Suprapubic skin (tissue), 3 donors: ENCODE measurements around the gene COL28A1.

Source experiments
- CTCF ChIP-seq, 2 donors: fragments of 200-600 bp in 1 of 2; fragments of 450-650 bp in 1 of 2; sonication (generic) in 1 of 2; IDR thresholded peaks; one replicate each; pipeline ENCODE4 v1.5.1; 2016 to 2019; ENCODE audit warnings: antibody characterized with exemption in 2 of 2, mild to moderate bottlenecking in 1 of 2, moderate library complexity in 1 of 2
- POLR2A ChIP-seq, 2 donors: fragments of 450-650 bp; IDR thresholded peaks; one replicate each; pipeline ENCODE4 v1.6.1; 2017; ENCODE audit warnings: antibody characterized with exemption in 2 of 2, mild to moderate bottlenecking in 2 of 2, moderate library complexity in 2 of 2

- TF ChIP-seq POLR2A (IDR thresholded peaks at IDR 0.05) (no peak), CTCF (IDR thresholded peaks at IDR 0.05) (no peak)
These were observed 30.6 kb downstream of the COL28A1 start for GRCh38 chr7:7504910-7505704.
